ENCODE results near the gene PAM.

The PAM gene

DNA sequence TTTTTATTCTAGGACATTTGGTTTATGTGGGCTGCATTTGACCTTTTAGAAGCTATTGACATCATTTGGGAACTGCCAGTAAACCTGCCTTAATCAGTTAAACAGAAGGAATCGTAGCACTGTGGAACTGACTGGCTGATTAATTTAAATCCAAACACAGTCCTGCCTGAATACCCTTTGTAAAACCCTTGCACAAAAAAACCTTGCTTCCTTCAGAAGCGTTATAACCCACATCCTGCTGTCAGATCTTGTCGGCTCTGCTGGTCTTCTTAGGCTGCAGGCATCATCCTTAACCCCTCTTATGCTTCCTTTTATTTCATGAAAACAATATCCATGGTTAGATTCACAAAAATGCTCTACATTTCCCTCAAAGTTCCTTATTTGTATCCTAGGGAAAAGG, 46.3 kb downstream of the PAM start:
- H3K4me1 Mint-ChIP-seq (ENCODE audit: low read depth) = peaks cover 43% of the 10 kb centered on the region
- H3K4me3 Mint-ChIP-seq = peak overlapping the region; percentile 61
- no peak overlapping the region for H3K27ac Mint-ChIP-seq
- peaks cover 22% of the 10 kb centered on the region for H3K36me3 Mint-ChIP-seq (ENCODE audit: low read depth)
- no peaks in the 10 kb centered on the region for H3K27me3 Mint-ChIP-seq
- no peaks in the 10 kb centered on the region for H3K9me3 Mint-ChIP-seq

GRCh38 chr5:102802708-102803458, 47.8 kb downstream of the PAM start:
- H3K27ac Mint-ChIP-seq = peak overlapping the region; percentile 56
- H3K4me3 Mint-ChIP-seq = no peak overlapping the region
- H3K9me3 Mint-ChIP-seq = no peaks in the 10 kb centered on the region
- H3K4me1 Mint-ChIP-seq (ENCODE audit: low read depth) = peaks cover 44% of the 10 kb centered on the region
- H3K36me3 Mint-ChIP-seq (ENCODE audit: low read depth) = peaks cover 22% of the 10 kb centered on the region
- no peaks in the 10 kb centered on the region for H3K27me3 Mint-ChIP-seq

DNA sequence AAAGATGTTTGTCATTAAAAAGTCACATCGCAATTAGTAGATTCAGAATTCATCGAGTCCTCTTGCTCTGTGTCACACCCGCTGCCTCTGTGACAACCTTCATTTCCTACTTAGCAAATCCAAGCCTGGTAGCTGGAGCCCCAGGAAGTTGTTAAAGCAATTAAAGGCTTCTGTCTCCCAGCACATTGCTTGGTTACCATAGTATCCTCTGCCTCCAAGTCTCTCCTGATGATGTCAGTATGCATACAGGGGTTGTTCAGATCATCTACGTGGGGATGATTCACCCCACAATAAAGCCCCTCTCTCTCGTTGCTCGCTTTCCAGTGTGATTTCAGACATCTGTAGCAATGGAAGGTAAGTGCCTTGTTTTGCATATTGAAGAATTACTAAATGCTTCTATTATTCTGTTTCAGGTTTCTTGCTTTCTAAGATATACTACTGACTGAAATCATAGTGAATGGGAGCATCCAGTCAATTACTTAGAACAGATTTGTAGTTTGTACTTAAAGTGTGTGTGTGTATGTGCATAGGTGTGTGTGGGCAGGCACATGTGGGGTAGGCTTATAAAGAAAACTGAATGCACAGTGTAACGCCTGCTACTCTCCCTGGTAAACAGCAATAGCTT, 52.9 kb downstream of the PAM start:
- H3K4me3 Mint-ChIP-seq = no peak overlapping the region

DNA sequence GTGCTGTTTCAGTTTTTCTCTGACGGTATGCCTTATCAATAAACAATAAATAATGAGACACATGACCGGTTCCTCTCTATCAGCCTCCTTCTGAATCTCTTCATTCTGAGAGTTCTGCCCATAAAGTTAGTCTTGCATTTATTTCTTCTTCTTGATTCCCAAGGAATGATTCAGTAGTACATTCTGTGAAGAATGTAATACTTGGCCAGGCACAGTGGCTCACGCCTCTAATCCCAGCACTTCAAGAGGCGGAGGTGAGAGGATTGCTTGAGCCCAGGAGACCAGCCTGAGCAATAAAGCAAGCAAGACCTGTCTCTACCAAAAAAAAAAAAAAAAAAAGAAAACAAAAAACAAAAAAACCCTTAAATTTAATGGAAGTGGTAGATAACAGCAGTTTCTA, 53.9 kb downstream of the PAM start:
- Mint-ChIP-seq H3K4me3 (no peak overlapping the region), H3K9me3 (no peaks in the 10 kb centered on the region), H3K36me3 (ENCODE audit: low read depth) (peaks cover 24% of the 10 kb centered on the region), H3K27ac (no peak overlapping the region), H3K27me3 (no peaks in the 10 kb centered on the region), H3K4me1 (ENCODE audit: low read depth) (peaks cover 25% of the 10 kb centered on the region)

More for the DNA sequence above, 52.9 kb downstream of the PAM start:
- H3K9me3 Mint-ChIP-seq = no peaks in the 10 kb centered on the region
- H3K4me1 Mint-ChIP-seq (ENCODE audit: low read depth) = peaks cover 29% of the 10 kb centered on the region
- no peaks in the 10 kb centered on the region for H3K27me3 Mint-ChIP-seq
- peaks cover 24% of the 10 kb centered on the region for H3K36me3 Mint-ChIP-seq (ENCODE audit: low read depth)
- no peak overlapping the region for H3K27ac Mint-ChIP-seq

- no peak overlapping the region for H3K27ac Mint-ChIP-seq
- H3K4me3 Mint-ChIP-seq = no peak overlapping the region
- H3K27me3 Mint-ChIP-seq = no peaks in the 10 kb centered on the region
- H3K36me3 Mint-ChIP-seq (ENCODE audit: low read depth) = peaks cover 10% of the 10 kb centered on the region
- peaks cover 40% of the 10 kb centered on the region for H3K4me1 Mint-ChIP-seq (ENCODE audit: low read depth)
- H3K9me3 Mint-ChIP-seq = no peaks in the 10 kb centered on the region
These were observed 56.9 kb downstream of the PAM start for GRCh38 chr5:102811972-102812371.

GRCh38 chr5:102813740-102814139, 58.6 kb downstream of the PAM start:
- no peaks in the 10 kb centered on the region for H3K27me3 Mint-ChIP-seq
- H3K27ac Mint-ChIP-seq = no peak overlapping the region
- no peaks in the 10 kb centered on the region for H3K9me3 Mint-ChIP-seq
- H3K4me3 Mint-ChIP-seq = no peak overlapping the region
- peaks cover 27% of the 10 kb centered on the region for H3K4me1 Mint-ChIP-seq (ENCODE audit: low read depth)
- H3K36me3 Mint-ChIP-seq (ENCODE audit: low read depth) = peaks cover 9% of the 10 kb centered on the region

- H3K27ac Mint-ChIP-seq = no peak overlapping the region
These were observed 60.0 kb downstream of the PAM start for GRCh38 chr5:102815084-102815483.

GRCh38 chr5:102815540-102816332, 60.6 kb downstream of the PAM start:
- H3K27me3 Mint-ChIP-seq = no peaks in the 10 kb centered on the region
- no peak overlapping the region for H3K4me3 Mint-ChIP-seq
- peaks cover 5% of the 10 kb centered on the region for H3K36me3 Mint-ChIP-seq (ENCODE audit: low read depth)
- H3K27ac Mint-ChIP-seq = no peak overlapping the region
- H3K9me3 Mint-ChIP-seq = no peaks in the 10 kb centered on the region
- peaks cover 27% of the 10 kb centered on the region for H3K4me1 Mint-ChIP-seq (ENCODE audit: low read depth)

More at GRCh38 chr5:102815084-102815483, 60.0 kb downstream of the PAM start:
- Mint-ChIP-seq H3K4me1 (ENCODE audit: low read depth) (peaks cover 27% of the 10 kb centered on the region), H3K36me3 (ENCODE audit: low read depth) (peaks cover 5% of the 10 kb centered on the region), H3K9me3 (no peaks in the 10 kb centered on the region), H3K4me3 (no peak overlapping the region), H3K27me3 (no peaks in the 10 kb centered on the region)

DNA sequence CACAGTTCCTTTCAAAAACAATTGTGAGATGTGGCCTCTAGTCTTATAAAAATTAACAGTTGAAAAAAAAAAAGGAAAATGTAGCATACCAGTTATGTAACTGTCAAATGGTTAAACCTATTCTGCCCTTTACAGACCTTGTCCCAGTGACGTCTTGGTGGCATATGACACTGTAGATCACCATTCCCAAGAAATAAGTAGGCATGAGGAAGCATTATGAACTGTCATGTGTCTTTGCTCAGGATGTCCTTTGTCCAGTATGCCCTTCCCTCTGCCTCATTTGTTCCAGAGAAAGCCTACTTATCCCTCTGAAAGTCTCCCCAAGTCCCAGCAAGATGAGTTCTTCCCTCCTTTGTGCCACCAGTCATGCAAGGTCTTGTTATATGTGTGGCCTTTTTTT, 63.2 kb downstream of the PAM start:
- Mint-ChIP-seq H3K4me3 (no peak overlapping the region), H3K36me3 (ENCODE audit: low read depth) (peaks cover 8% of the 10 kb centered on the region)

DNA sequence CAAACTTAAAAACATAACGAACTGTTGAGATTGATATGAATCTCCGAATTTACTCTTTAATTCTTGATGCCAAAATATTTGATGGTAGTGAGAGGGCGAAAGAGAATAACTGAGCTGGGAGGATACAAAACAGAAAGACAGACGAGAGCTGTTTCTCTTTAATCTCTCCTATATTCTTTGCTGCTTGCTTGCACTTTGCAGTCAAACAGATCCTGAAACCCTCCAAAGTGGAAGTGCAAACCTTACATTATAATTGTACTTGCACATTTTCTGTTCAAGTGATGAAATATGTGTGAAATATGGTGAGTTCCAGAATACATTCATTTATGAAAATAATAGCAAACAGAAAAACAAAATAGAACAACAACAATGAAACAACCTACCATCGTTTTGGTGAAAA, 63.8 kb downstream of the PAM start:
- Mint-ChIP-seq H3K27ac (no peak overlapping the region), H3K27me3 (no peaks in the 10 kb centered on the region), H3K9me3 (no peaks in the 10 kb centered on the region), H3K4me3 (no peak overlapping the region), H3K36me3 (ENCODE audit: low read depth) (peaks cover 8% of the 10 kb centered on the region), H3K4me1 (ENCODE audit: low read depth) (peaks cover 33% of the 10 kb centered on the region)

More for the DNA sequence above, 63.2 kb downstream of the PAM start:
- Mint-ChIP-seq H3K4me1 (ENCODE audit: low read depth) (peaks cover 29% of the 10 kb centered on the region), H3K27ac (no peak overlapping the region), H3K9me3 (no peaks in the 10 kb centered on the region), H3K27me3 (no peaks in the 10 kb centered on the region)

- H3K27me3 Mint-ChIP-seq = no peaks in the 10 kb centered on the region
- no peak overlapping the region for H3K27ac Mint-ChIP-seq
- H3K4me1 Mint-ChIP-seq (ENCODE audit: low read depth) = peaks cover 33% of the 10 kb centered on the region
- H3K9me3 Mint-ChIP-seq = no peaks in the 10 kb centered on the region
- H3K4me3 Mint-ChIP-seq = no peak overlapping the region
- peaks cover 8% of the 10 kb centered on the region for H3K36me3 Mint-ChIP-seq (ENCODE audit: low read depth)
These were observed 64.5 kb downstream of the PAM start for GRCh38 chr5:102819634-102820033.

GRCh38 chr5:102823441-102823874, 68.4 kb downstream of the PAM start:
- peaks cover 18% of the 10 kb centered on the region for H3K4me1 Mint-ChIP-seq (ENCODE audit: low read depth)
- no peaks in the 10 kb centered on the region for H3K27me3 Mint-ChIP-seq
- H3K4me3 Mint-ChIP-seq = no peak overlapping the region
- no peaks in the 10 kb centered on the region for H3K9me3 Mint-ChIP-seq
- H3K27ac Mint-ChIP-seq = no peak overlapping the region
- peaks cover 9% of the 10 kb centered on the region for H3K36me3 Mint-ChIP-seq (ENCODE audit: low read depth)

- Mint-ChIP-seq H3K27me3 (no peaks in the 10 kb centered on the region), H3K9me3 (no peaks in the 10 kb centered on the region), H3K4me3 (no peak overlapping the region), H3K36me3 (ENCODE audit: low read depth) (peaks cover 12% of the 10 kb centered on the region), H3K27ac (no peak overlapping the region), H3K4me1 (ENCODE audit: low read depth) (peaks cover 23% of the 10 kb centered on the region)
These were observed 71.5 kb downstream of the PAM start for GRCh38 chr5:102826629-102827028.

DNA sequence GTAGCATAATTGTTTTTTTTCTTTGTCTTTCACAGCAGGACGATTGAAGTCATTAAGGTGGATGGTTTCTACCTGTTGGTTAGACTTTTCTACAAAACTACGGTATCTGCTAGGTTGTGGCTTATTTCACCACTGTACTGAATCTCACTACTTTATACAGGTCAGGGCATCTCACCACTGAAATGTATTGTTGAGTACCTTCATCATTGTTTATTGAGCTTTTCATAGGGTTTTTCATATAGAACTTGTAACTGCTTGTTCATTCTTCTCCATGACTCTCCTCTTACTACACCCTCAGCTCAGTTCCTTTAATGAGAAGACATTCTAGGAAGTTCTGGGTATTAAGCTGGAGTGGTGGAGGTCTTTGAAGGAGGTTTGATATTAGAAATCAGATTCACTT, 75.1 kb downstream of the PAM start:
- Mint-ChIP-seq H3K36me3 (ENCODE audit: low read depth) (peaks cover 9% of the 10 kb centered on the region), H3K27me3 (no peaks in the 10 kb centered on the region), H3K4me1 (ENCODE audit: low read depth) (peaks cover 18% of the 10 kb centered on the region), H3K4me3 (no peak overlapping the region), H3K9me3 (no peaks in the 10 kb centered on the region), H3K27ac (no peak overlapping the region)

DNA sequence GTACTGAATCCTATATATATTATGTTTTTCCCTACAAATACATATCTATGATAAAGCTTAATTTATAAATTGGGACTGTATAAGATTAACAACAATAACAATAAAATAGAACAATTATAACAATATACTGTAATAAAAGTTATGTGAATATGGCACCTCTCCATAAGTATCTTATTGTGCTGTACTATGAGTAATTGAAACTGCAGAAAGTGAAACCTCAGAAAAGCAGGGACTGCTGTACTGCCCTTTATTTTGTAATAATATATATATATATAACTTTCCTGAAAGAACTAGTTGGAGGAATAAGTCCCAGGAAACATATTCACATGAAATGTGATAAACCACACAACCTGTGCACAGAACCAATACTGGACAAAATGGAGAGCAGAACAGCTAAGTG, 77.3 kb downstream of the PAM start:
- peaks cover 30% of the 10 kb centered on the region for H3K4me1 Mint-ChIP-seq (ENCODE audit: low read depth)
- H3K27ac Mint-ChIP-seq = no peak overlapping the region
- no peak overlapping the region for H3K4me3 Mint-ChIP-seq
- H3K36me3 Mint-ChIP-seq (ENCODE audit: low read depth) = peaks cover 14% of the 10 kb centered on the region
- no peaks in the 10 kb centered on the region for H3K9me3 Mint-ChIP-seq
- no peaks in the 10 kb centered on the region for H3K27me3 Mint-ChIP-seq
